ENCODE data around the gene SPAG16.

DNA sequence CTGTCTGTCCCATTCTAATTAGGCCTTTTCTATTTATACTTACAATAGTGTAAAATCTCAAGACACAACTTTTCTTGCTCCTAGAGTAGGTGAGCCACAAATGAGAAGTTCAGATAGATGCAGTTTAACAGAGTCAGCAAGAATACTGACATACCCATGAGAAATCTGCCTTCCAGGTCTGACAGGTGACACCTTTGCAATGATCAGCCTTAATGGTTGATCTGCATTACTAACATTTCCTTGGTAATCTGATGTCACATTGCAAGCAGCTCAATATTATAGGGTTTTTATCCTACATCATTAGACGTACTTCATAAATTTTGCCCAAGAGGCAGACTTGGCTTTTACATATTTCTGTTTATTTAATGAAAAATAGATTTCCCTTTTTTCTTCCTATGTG is 767.3 kb downstream of the SPAG16 start:
- TF ChIP-seq, protein P1, sequence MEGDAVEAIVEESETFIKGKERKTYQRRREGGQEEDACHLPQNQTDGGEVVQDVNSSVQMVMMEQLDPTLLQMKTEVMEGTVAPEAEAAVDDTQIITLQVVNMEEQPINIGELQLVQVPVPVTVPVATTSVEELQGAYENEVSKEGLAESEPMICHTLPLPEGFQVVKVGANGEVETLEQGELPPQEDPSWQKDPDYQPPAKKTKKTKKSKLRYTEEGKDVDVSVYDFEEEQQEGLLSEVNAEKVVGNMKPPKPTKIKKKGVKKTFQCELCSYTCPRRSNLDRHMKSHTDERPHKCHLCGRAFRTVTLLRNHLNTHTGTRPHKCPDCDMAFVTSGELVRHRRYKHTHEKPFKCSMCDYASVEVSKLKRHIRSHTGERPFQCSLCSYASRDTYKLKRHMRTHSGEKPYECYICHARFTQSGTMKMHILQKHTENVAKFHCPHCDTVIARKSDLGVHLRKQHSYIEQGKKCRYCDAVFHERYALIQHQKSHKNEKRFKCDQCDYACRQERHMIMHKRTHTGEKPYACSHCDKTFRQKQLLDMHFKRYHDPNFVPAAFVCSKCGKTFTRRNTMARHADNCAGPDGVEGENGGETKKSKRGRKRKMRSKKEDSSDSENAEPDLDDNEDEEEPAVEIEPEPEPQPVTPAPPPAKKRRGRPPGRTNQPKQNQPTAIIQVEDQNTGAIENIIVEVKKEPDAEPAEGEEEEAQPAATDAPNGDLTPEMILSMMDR (IDR thresholded peaks at IDR 0.05; ENCODE audit: insufficient read depth, low read depth, low read length): no peak
- TF ChIP-seq EZH2 (IDR thresholded peaks at IDR 0.05; ENCODE audit: insufficient read depth, low read length): no peak

All from astrocyte (in vitro differentiated cells and primary cell).